SU-DHL-6 (cell line): ENCODE measurements around the gene STXBP3.

Experiments used
- H2AFZ ChIP-seq: fragments of 200-600 bp; sonication (generic); 2 replicates; pipeline ENCODE4 v1.6.1; 2014; ENCODE audit warnings: low read depth, mild to moderate bottlenecking, moderate library complexity, mixed read lengths, antibody characterized with exemption, low read length; ENCODE audit not compliant: severe bottlenecking
- H3F3A ChIP-seq: fragments of 200-600 bp; shearing (Covaris generic); 2 replicates; pipeline ENCODE4 v1.6.0; 2016; ENCODE audit warnings: antibody characterized with exemption, mild to moderate bottlenecking; ENCODE audit not compliant: insufficient read depth
- H3K27ac ChIP-seq: fragments of 200-600 bp; sonication (generic); 2 replicates; pipeline ENCODE4 v1.5.1; 2016; ENCODE audit warnings: low read depth, mild to moderate bottlenecking, low read length, moderate library complexity, mixed read lengths
- H3K27me3 ChIP-seq: fragments of 200-600 bp; sonication (generic), shearing (Covaris generic); 2 replicates; pipeline ENCODE4 v1.6.0; 2014; ENCODE audit warnings: mild to moderate bottlenecking, low read length
- H3K36me3 ChIP-seq: fragments of 200-600 bp; sonication (generic); 2 replicates; pipeline ENCODE4 v1.6.1; 2014; ENCODE audit warnings: mild to moderate bottlenecking, low read length, mixed read lengths
- H3K4me2 ChIP-seq: fragments of 300-600, 200-600 bp; shearing (Covaris generic), sonication (generic); 2 replicates; pipeline ENCODE4 v1.6.0; 2014; ENCODE audit warnings: low read length, low read depth, mild to moderate bottlenecking; ENCODE audit not compliant: poor library complexity, severe bottlenecking
- H3K4me3 ChIP-seq: fragments of 200-600 bp; sonication (generic); 2 replicates; pipeline ENCODE4 v1.5.1; 2014; ENCODE audit warnings: antibody characterized with exemption, low read length, mild to moderate bottlenecking, mixed read lengths; ENCODE audit not compliant: insufficient read depth, poor library complexity, severe bottlenecking
- H3K79me2 ChIP-seq: fragments of 200-600 bp; sonication (generic); 2 replicates; pipeline ENCODE4 v1.6.1; 2014; ENCODE audit warnings: mild to moderate bottlenecking, low read length, moderate library complexity; ENCODE audit not compliant: insufficient read depth
- H3K9ac ChIP-seq: fragments of 200-600 bp; sonication (generic); 2 replicates; pipeline ENCODE4 v1.7.0; 2014; ENCODE audit warnings: mild to moderate bottlenecking, low read length
- H3K9me2 ChIP-seq: fragments of 200-600 bp; sonication (generic); replicated peaks from 2 replicates; pipeline ENCODE4 v1.6.1; 2014; ENCODE audit warnings: low read length; ENCODE audit not compliant: insufficient read depth
- H3K9me3 ChIP-seq: fragments of 200-600 bp; sonication (generic); 2 replicates; pipeline ENCODE4 v1.6.1; 2014; ENCODE audit warnings: low read length, mixed read lengths; ENCODE audit not compliant: insufficient read depth
- H4K20me1 ChIP-seq: fragments of 200-600 bp; sonication (generic); 2 replicates; pipeline ENCODE4 v1.6.1; 2014; ENCODE audit warnings: low read depth, mild to moderate bottlenecking, antibody characterized with exemption, low read length, moderate library complexity, mixed read lengths
- CTCF ChIP-seq: fragments of 200-600 bp; sonication (generic); IDR thresholded peaks from one replicate; pipeline ENCODE4 v1.5.1; 2017; ENCODE audit warnings: antibody characterized with exemption, mild to moderate bottlenecking, low read length, moderate library complexity; ENCODE audit not compliant: insufficient read depth, poor library complexity, severe bottlenecking
- EZH2phosphoT487 ChIP-seq: fragments of 200-600 bp; sonication (generic), shearing (Covaris generic); conservative IDR thresholded peaks from 2 replicates; pipeline ENCODE4 v1.6.1; 2018; ENCODE audit warnings: mild to moderate bottlenecking, antibody characterized with exemption, low read length, moderate library complexity, mixed read lengths

STXBP3 gene

GRCh38 chr1:108842525-108843181, 96.2 kb downstream of the STXBP3 start:
- H2AFZ ChIP-seq, result no peak overlapping the region
- TF ChIP-seq CTCF, result no peak
- TF ChIP-seq EZH2phosphoT487, result no peak

DNA sequence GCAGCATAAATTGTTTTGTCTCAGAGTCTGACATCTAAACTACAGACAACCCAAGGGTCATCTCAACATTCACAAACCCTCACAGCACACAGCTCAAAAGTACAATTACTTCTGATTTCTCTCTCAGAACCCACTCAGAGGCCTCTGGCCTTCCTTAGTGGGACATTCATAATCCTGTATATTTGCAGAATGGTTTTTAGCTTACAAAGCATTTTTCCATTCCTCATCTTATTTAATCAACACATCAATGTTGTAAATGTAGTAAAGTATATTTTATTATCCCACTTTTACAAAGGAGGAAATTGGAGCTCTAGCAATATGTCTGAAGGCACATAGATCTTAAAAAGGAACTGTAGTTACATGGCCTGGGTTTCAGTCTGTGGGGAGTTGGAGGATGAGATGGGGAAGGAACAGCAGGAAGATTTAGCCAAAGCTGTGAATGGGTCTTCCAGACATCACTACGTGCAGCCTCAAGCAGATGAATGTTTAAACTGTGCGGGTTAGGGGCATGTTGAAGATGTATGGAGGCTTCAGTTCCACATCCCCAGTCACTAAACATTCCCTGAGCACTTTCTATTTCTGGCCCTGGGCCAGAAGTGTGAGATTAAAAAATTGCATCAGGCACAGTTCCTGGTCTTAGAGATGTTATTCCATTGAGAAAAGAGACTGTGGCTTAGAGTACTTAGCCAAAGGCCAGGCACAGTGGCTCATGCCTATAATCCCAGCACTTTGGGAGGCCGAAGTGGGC, 97.1 kb downstream of the STXBP3 start:
- H3K9ac ChIP-seq, result no peak overlapping the region
- H3K9me2 ChIP-seq, result no peaks in the 10 kb centered on the region
- no peaks in the 10 kb centered on the region for H3K79me2 ChIP-seq
- H4K20me1 ChIP-seq, result no peaks in the 10 kb centered on the region
- no peak overlapping the region for H3K4me3 ChIP-seq
- no peak overlapping the region for H2AFZ ChIP-seq
- 0 out of 2 replicates have a peak, but pooled peaks cover under 1% of the 10 kb centered on the region for H3K36me3 ChIP-seq
- H3F3A ChIP-seq, result no peaks in the 10 kb centered on the region
- TF ChIP-seq CTCF, result no peak
- no peak for TF ChIP-seq EZH2phosphoT487
- H3K4me2 ChIP-seq, result no peak overlapping the region
- H3K27me3 ChIP-seq, result no peaks in the 10 kb centered on the region
- H3K27ac ChIP-seq, result no peak overlapping the region
- no peaks in the 10 kb centered on the region for H3K9me3 ChIP-seq

More at GRCh38 chr1:108842525-108843181, 96.2 kb downstream of the STXBP3 start:
- H3K9me3 ChIP-seq, result no peaks in the 10 kb centered on the region
- no peak overlapping the region for H3K4me3 ChIP-seq
- H4K20me1 ChIP-seq, result no peaks in the 10 kb centered on the region
- H3F3A ChIP-seq, result no peaks in the 10 kb centered on the region
- H3K27ac ChIP-seq, result no peak overlapping the region
- no peaks in the 10 kb centered on the region for H3K27me3 ChIP-seq
- H3K9me2 ChIP-seq, result no peaks in the 10 kb centered on the region
- H3K36me3 ChIP-seq, result 0 out of 2 replicates have a peak, but pooled peaks cover 4% of the 10 kb centered on the region
- no peak overlapping the region for H3K9ac ChIP-seq
- H3K4me2 ChIP-seq, result no peak overlapping the region
- H3K79me2 ChIP-seq, result no peaks in the 10 kb centered on the region

DNA sequence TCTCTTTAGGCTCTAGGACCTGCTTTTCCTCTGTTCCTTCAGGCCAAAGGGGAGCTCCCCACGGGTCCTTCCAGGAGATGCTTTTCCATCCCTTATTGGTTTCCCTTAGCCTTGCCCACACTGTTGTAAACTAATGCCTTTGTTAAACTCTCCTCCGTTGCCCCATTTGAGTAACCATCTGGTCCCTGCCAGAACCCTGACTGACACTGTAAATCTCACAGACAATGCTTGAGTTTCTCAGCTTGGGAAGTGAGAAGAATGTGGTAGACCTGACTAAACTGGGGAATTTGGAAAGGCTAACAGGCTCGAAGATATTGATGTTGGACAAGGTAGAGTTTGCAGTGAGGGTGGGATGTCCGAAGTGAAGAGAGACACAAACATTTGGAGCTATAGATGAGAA, 99.0 kb downstream of the STXBP3 start:
- Histone ChIP-seq H3K9ac (no peak overlapping the region), H4K20me1 (no peaks in the 10 kb centered on the region), H3K27ac (no peak overlapping the region), H3K27me3 (no peaks in the 10 kb centered on the region), H3F3A (no peaks in the 10 kb centered on the region), H3K4me3 (no peak overlapping the region), H3K9me3 (no peaks in the 10 kb centered on the region), H3K36me3 (no peaks in the 10 kb centered on the region), H2AFZ (no peak overlapping the region), H3K79me2 (no peaks in the 10 kb centered on the region), H3K4me2 (no peak overlapping the region), H3K9me2 (no peaks in the 10 kb centered on the region)
- no peak for TF ChIP-seq EZH2phosphoT487

GRCh38 chr1:108845991-108846390, 99.5 kb downstream of the STXBP3 start:
- H3K9me3 ChIP-seq, result no peaks in the 10 kb centered on the region
- H3K9me2 ChIP-seq, result no peaks in the 10 kb centered on the region
- H3K27ac ChIP-seq, result no peak overlapping the region
- H3K36me3 ChIP-seq, result no peaks in the 10 kb centered on the region
- H2AFZ ChIP-seq, result no peak overlapping the region
- no peaks in the 10 kb centered on the region for H4K20me1 ChIP-seq
- no peak overlapping the region for H3K4me2 ChIP-seq
- no peaks in the 10 kb centered on the region for H3K27me3 ChIP-seq
- no peaks in the 10 kb centered on the region for H3K79me2 ChIP-seq
- no peak overlapping the region for H3K4me3 ChIP-seq
- H3F3A ChIP-seq, result no peaks in the 10 kb centered on the region
- TF ChIP-seq CTCF (no peak), EZH2phosphoT487 (no peak)
- H3K9ac ChIP-seq, result no peak overlapping the region
